ENCODE results near the gene LRRC10B.

The LRRC10B gene

GRCh38 chr11:61544466-61544865, 35.9 kb downstream of the LRRC10B start:
- H3K27me3 ChIP-seq (ENCODE audit: insufficient read depth, low read depth) = peaks cover 78% of the 10 kb centered on the region
- H3K27ac ChIP-seq = no peak overlapping the region
- no peaks in the 10 kb centered on the region for H3K4me1 ChIP-seq (ENCODE audit: low read depth, poor library complexity, severe bottlenecking)
- H2AFZ ChIP-seq (ENCODE audit: low read depth) = no peak overlapping the region
- no peaks in the 10 kb centered on the region for H4K20me1 ChIP-seq (ENCODE audit: insufficient read depth)
- H3K36me3 ChIP-seq (ENCODE audit: insufficient read depth) = no peaks in the 10 kb centered on the region
- no peaks in the 10 kb centered on the region for H3K79me2 ChIP-seq (ENCODE audit: insufficient read depth, low read depth)
- H3K9ac ChIP-seq = no peak overlapping the region
- no peak for TF ChIP-seq CTCF (conservative IDR thresholded peaks at IDR 0.05; ENCODE audit: low read depth, low read length)
- H3K4me2 ChIP-seq = no peak overlapping the region
- no peak overlapping the region for H3K4me3 ChIP-seq (IDR thresholded peaks at IDR 0.05; ENCODE audit: insufficient read depth, low read depth, low read length)

- H3K27ac ChIP-seq = no peak overlapping the region
- no peaks in the 10 kb centered on the region for H3K4me1 ChIP-seq (ENCODE audit: low read depth, poor library complexity, severe bottlenecking)
- H3K4me3 ChIP-seq (IDR thresholded peaks at IDR 0.05; ENCODE audit: insufficient read depth, low read depth, low read length) = no peak overlapping the region
- no peak overlapping the region for H3K9ac ChIP-seq
- no peaks in the 10 kb centered on the region for H4K20me1 ChIP-seq (ENCODE audit: insufficient read depth)
- H3K36me3 ChIP-seq (ENCODE audit: insufficient read depth) = no peaks in the 10 kb centered on the region
- no peaks in the 10 kb centered on the region for H3K79me2 ChIP-seq (ENCODE audit: insufficient read depth, low read depth)
- no peak overlapping the region for H3K4me2 ChIP-seq
- TF ChIP-seq CTCF (conservative IDR thresholded peaks at IDR 0.05; ENCODE audit: low read depth, low read length) = peak; percentile 44
- H3K27me3 ChIP-seq (ENCODE audit: insufficient read depth, low read depth) = peaks cover 71% of the 10 kb centered on the region
- no peak overlapping the region for H2AFZ ChIP-seq (ENCODE audit: low read depth)
Measured at GRCh38 chr11:61545341-61545740, 36.8 kb downstream of the LRRC10B start.

GRCh38 chr11:61545921-61546320, 37.4 kb downstream of the LRRC10B start:
- no peak for TF ChIP-seq CTCF (conservative IDR thresholded peaks at IDR 0.05; ENCODE audit: low read depth, low read length)
- no peak overlapping the region for H3K9ac ChIP-seq

GRCh38 chr11:61546663-61547062, 38.1 kb downstream of the LRRC10B start:
- Histone ChIP-seq H3K4me2 (no peak overlapping the region), H3K27me3 (ENCODE audit: insufficient read depth, low read depth) (peaks cover 74% of the 10 kb centered on the region), H3K4me1 (ENCODE audit: low read depth, poor library complexity, severe bottlenecking) (no peaks in the 10 kb centered on the region), H3K27ac (no peak overlapping the region), H3K9ac (no peak overlapping the region), H2AFZ (ENCODE audit: low read depth) (no peak overlapping the region), H3K36me3 (ENCODE audit: insufficient read depth) (no peaks in the 10 kb centered on the region), H4K20me1 (ENCODE audit: insufficient read depth) (no peaks in the 10 kb centered on the region), H3K79me2 (ENCODE audit: insufficient read depth, low read depth) (no peaks in the 10 kb centered on the region), H3K4me3 (IDR thresholded peaks at IDR 0.05; ENCODE audit: insufficient read depth, low read depth, low read length) (no peak overlapping the region)
- no peak for TF ChIP-seq CTCF (conservative IDR thresholded peaks at IDR 0.05; ENCODE audit: low read depth, low read length)

More at GRCh38 chr11:61545921-61546320, 37.4 kb downstream of the LRRC10B start:
- Histone ChIP-seq H2AFZ (ENCODE audit: low read depth) (no peak overlapping the region), H3K4me1 (ENCODE audit: low read depth, poor library complexity, severe bottlenecking) (no peaks in the 10 kb centered on the region), H3K79me2 (ENCODE audit: insufficient read depth, low read depth) (no peaks in the 10 kb centered on the region), H4K20me1 (ENCODE audit: insufficient read depth) (no peaks in the 10 kb centered on the region), H3K27ac (no peak overlapping the region), H3K4me3 (IDR thresholded peaks at IDR 0.05; ENCODE audit: insufficient read depth, low read depth, low read length) (no peak overlapping the region), H3K4me2 (no peak overlapping the region), H3K36me3 (ENCODE audit: insufficient read depth) (no peaks in the 10 kb centered on the region), H3K27me3 (ENCODE audit: insufficient read depth, low read depth) (peaks cover 71% of the 10 kb centered on the region)
